ENCODE measurements around the gene C6orf120.

The C6orf120 gene

GRCh38 chr6:169659820-169660610, 41.9 kb upstream of the C6orf120 start:
- no peak for TF ChIP-seq CTCF (IDR thresholded peaks at IDR 0.05; ENCODE audit: low read depth, low read length)

GRCh38 chr6:169660751-169661390, 41.1 kb upstream of the C6orf120 start:
- TF ChIP-seq CTCF (IDR thresholded peaks at IDR 0.05; ENCODE audit: low read depth, low read length), result no peak
- DNase-seq (ENCODE audit: extremely low read depth, low read depth), result no peak

More at GRCh38 chr6:169659820-169660610, 41.9 kb upstream of the C6orf120 start:
- no peak for DNase-seq (ENCODE audit: extremely low read depth, low read depth)

GRCh38 chr6:169661391-169661756, 40.6 kb upstream of the C6orf120 start:
- no peak for DNase-seq (ENCODE audit: extremely low read depth, low read depth)
- TF ChIP-seq CTCF (IDR thresholded peaks at IDR 0.05; ENCODE audit: low read depth, low read length), result no peak

GRCh38 chr6:169663468-169663867, 38.5 kb upstream of the C6orf120 start:
- no peak for DNase-seq (ENCODE audit: extremely low read depth, low read depth)
- TF ChIP-seq CTCF (IDR thresholded peaks at IDR 0.05; ENCODE audit: low read depth, low read length), result no peak

- DNase-seq (ENCODE audit: extremely low read depth, low read depth), result no peak
- TF ChIP-seq CTCF (IDR thresholded peaks at IDR 0.05; ENCODE audit: low read depth, low read length), result no peak
Observed at GRCh38 chr6:169664227-169664626, 37.7 kb upstream of the C6orf120 start.

- DNase-seq (ENCODE audit: extremely low read depth, low read depth), result no peak
- TF ChIP-seq CTCF (IDR thresholded peaks at IDR 0.05; ENCODE audit: low read depth, low read length), result no peak
Observed at GRCh38 chr6:169665289-169665688, 36.6 kb upstream of the C6orf120 start.

GRCh38 chr6:169666441-169666840, 35.5 kb upstream of the C6orf120 start:
- TF ChIP-seq CTCF (IDR thresholded peaks at IDR 0.05; ENCODE audit: low read depth, low read length), result no peak
- DNase-seq (ENCODE audit: extremely low read depth, low read depth), result no peak
